ENCODE data around the gene SNAPC2. TPM values are rescaled to one million over a fixed set of nuclear protein-coding genes. Genes with fewer than 3 reads are reported as not detected.

SNAPC2 gene
- total and polyA plus RNA-seq, 12 donors = 5.7 to 26.1 (median 9.5) TPM

DNA sequence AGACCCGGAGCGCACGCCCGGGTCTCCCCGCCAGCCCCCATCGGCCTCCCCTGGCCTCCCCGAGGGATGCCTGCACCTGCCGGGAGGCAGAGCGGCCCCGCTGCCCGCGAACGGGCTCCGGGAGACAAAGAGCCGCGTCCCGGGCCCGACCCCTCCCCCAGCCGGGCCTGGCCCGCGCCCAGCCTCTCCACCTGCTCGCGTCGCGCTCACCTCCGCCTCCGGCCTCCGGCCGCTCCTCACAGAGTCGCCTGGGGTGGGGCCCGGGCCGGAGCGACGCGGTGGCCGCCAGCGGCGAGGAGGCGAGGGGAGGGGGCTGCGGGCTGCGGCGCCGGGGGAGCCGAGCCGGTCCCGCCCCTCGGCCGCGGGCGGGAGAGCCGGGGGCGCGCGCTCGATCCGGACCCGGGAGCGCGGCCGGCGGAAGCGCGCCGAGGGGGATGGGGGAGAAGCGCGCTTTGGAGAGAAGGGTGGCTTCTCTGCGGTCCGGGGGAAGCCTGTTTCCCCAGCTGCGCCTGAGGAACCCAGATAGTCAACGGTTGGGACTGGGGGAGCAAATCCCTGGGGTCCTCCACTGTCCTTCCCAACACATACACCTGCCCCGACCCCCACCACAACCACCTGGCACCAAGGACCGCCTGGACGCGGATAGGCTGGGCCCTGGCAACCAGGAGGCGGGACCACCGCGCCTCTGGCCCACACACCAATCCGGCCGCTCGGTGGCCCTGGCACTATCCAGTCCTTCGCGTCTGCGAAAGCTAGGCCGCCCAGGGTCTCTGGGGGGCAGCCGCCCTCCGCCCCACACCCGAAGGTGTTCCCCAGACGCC, 45.9 kb upstream of the SNAPC2 start, which contains the start of gene PRR36:
Gene PRR36 (minus strand): TSS at position 315 of the 821 bp plus-strand sequence. CDS start 701 bp downstream, outside the sequence.
- Histone ChIP-seq H3K36me3 (no peaks in the 10 kb centered on the region), H3K9me3 (no peaks in the 10 kb centered on the region), H3K4me1 (peaks cover 2 to 46% (median 26%) of the 10 kb centered on the region in 9 donors), H3K4me3 (peak within 1 kb of the TSS in 9 of 10 donors; percentile 26 to 49 (median 36)), H3K27me3 (peaks cover 6 to 54% (median 36%) of the 10 kb centered on the region in 7 donors), H3K27ac (no peak within 1 kb of the TSS)
- intact Hi-C loops (cut with DNase I) = no loop called here
- ATAC-seq (peak in 1 of 8 donors; percentile 19), DNase-seq (no peak)
- 1% methylated on average over 79 to 88 of the region's 88 CpGs for WGBS, 2 donors
- TF ChIP-seq, protein P1, sequence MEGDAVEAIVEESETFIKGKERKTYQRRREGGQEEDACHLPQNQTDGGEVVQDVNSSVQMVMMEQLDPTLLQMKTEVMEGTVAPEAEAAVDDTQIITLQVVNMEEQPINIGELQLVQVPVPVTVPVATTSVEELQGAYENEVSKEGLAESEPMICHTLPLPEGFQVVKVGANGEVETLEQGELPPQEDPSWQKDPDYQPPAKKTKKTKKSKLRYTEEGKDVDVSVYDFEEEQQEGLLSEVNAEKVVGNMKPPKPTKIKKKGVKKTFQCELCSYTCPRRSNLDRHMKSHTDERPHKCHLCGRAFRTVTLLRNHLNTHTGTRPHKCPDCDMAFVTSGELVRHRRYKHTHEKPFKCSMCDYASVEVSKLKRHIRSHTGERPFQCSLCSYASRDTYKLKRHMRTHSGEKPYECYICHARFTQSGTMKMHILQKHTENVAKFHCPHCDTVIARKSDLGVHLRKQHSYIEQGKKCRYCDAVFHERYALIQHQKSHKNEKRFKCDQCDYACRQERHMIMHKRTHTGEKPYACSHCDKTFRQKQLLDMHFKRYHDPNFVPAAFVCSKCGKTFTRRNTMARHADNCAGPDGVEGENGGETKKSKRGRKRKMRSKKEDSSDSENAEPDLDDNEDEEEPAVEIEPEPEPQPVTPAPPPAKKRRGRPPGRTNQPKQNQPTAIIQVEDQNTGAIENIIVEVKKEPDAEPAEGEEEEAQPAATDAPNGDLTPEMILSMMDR (IDR thresholded peaks at IDR 0.05) = no peak

DNA sequence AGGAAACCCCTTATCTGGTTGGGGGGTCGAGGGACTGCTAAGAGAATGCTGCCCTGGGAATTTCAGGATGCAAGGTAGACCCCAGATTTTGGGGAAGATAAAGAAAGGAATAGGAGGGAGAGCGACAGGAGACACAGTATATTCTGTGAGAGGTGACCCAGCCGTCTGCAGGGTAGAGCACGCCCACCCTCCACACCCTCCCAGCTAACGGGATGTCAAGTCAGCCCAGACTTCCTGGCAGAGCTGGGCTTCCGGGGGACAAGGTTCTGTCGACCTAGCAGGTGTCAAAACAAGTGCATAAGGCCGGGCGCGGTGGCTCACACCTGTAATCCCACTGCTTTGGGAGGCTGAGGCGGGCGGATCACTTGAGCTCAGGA, 45.3 kb upstream of the SNAPC2 start:
- Histone ChIP-seq H3K9me3 (no peaks in the 10 kb centered on the region), H3K27me3 (peaks cover 6 to 54% (median 36%) of the 10 kb centered on the region in 7 donors), H3K36me3 (no peaks in the 10 kb centered on the region), H3K27ac (no peak overlapping the region), H3K4me1 (peaks cover 0 to 40% (median 20%) of the 10 kb centered on the region in 9 donors), H3K4me3 (peak overlapping the region in 8 of 10 donors; percentile 26 to 49 (median 38))
- intact Hi-C loops (cut with DNase I) = no loop called here
- WGBS, 2 donors = 46 to 47% methylated on average over 12 of the region's 12 CpGs
- no peak for DNase-seq
- ATAC-seq = no peak
- TF ChIP-seq, protein P1 (IDR thresholded peaks at IDR 0.05) = no peak

DNA sequence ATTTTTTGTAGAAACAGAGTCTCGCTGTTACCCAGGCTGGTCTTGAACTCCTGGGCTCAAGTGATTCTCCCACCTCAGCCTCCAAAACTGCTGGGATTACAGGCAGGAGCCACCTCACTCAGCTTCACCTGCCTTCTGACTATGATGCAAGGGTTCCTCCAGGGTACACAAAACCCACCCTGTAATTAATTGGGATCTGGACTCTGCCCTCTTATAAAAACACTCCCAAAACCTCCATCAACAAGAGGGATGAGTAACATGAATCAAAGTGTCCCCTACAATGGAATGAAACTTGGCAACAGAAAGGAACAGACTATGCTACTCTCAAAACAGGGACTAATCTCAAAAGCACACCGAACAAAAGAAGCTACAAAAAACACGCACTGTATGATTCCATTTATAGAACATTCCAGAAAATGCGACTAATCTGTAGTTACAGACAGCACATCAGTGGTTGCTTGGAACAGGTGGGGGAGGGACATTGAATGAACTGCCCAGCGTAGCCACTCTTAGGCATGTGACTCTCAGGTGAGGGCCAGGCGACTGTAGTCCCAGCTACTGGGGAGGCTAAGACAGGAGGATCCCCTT, 42.8 kb upstream of the SNAPC2 start:
- H3K4me3 ChIP-seq = no peak overlapping the region
- no peaks in the 10 kb centered on the region for H3K9me3 ChIP-seq
- TF ChIP-seq, protein P1 (IDR thresholded peaks at IDR 0.05) = no peak
- DNase-seq (no peak), ATAC-seq (no peak)
- peaks cover 4 to 52% (median 32%) of the 10 kb centered on the region in 7 donors for H3K27me3 ChIP-seq
- WGBS, 2 donors = 66% methylated on average over 6 of the region's 6 CpGs
- H3K36me3 ChIP-seq = no peaks in the 10 kb centered on the region
- peaks cover 0 to 20% (median 8%) of the 10 kb centered on the region in 9 donors for H3K4me1 ChIP-seq
- intact Hi-C loops (cut with DNase I) = no loop called here
- H3K27ac ChIP-seq = no peak overlapping the region

DNA sequence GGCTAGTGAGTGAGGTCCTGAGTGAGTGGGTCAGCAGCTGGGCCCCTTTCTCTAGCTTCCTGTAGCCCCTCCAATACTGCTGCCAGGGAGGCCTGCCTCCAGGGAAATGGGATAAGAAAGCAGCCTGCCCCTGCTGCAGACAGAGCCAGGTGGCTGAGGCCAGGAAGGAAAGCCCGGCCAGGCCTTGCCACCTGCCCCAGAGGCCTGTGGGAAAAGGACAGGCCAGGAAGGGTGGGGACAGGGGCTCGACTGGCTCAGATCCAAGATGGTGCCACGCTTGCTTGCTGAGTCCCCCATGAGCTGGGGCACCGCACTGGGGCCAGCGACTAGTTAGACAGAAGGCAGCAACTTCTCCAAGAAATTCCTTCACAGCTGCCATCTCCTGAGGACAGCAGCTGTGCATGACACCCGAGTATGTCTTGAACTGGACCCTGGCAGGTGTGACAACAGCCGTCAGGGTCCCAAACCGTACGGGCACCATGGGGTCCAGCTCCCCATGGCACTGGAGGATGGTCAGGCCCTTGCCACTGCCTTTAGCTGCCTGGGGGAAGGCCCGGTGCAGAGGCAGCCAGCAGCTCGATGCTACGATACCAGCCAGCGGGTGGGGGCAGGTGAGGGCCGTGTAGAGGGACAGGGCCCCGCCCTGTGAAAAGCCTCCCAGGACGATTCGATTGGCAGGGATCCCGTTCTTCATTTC, 40.9 kb upstream of the SNAPC2 start:
- Histone ChIP-seq H3K4me3 (no peak overlapping the region), H3K27me3 (peaks cover 0 to 33% (median 13%) of the 10 kb centered on the region in 7 donors), H3K9me3 (no peaks in the 10 kb centered on the region), H3K27ac (no peak overlapping the region), H3K36me3 (no peaks in the 10 kb centered on the region), H3K4me1 (peaks cover 0 to 6% (median 0%) of the 10 kb centered on the region in 9 donors)
- TF ChIP-seq, protein P1 (IDR thresholded peaks at IDR 0.05) = no peak
- intact Hi-C loops (cut with DNase I) = no loop called here
- ATAC-seq (peak in 1 of 8 donors; percentile 24), DNase-seq (no peak)
- 77 to 79% methylated on average over 18 of the region's 18 CpGs for WGBS, 2 donors

All from heart right ventricle (tissue), 16 donors.